GM19238 (cell line): ENCODE measurements around the gene ZSCAN5A.
"Not testable (repeated sequence)": the region's sequence is repeated elsewhere in the genome, so short reads cannot be mapped to it uniquely, and the experiment has no call there.

ENCODE experiments used
- DNase-seq: peaks from one replicate; pipeline ENCODE4 v3.0.0; 2011; ENCODE audit warnings: low spot score; ENCODE audit not compliant: insufficient read length

Gene ZSCAN5A

DNA sequence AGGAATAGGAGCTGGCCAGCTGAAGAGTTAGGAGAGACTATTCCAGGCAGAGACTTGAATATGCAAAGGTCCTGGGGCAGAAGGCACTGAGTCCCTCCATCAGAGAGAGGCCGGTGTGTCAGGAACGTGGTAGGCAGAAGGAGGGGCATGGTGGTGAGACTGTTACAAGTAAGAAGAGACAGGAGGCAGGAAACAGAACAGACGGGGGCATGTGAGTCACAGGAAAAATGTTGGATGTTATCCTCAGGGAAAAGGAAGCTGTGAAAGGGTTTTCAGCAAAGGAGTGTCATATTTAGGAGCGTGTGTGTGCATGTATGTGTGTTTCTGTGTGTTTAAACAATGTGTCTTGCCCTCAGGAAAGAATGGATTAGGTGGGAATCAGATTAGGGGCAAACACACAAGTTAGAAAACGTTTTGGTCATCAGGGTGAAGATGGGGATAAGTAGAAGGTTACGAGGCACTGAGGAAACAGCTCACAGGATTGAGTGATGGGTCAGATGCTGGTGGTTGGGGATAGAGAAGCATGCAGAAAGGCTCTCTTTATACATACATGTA, 41.0 kb downstream of the ZSCAN5A start:
- DNase-seq, result no peak

- DNase-seq, result no peak
Measured at GRCh38 chr19:56272161-56272798, 42.4 kb downstream of the ZSCAN5A start, which contains the start of gene EDDM13. EDDM13 (plus strand) TSS chr19:56272748; CDS start chr19:56272835, 87 bp downstream.

DNA sequence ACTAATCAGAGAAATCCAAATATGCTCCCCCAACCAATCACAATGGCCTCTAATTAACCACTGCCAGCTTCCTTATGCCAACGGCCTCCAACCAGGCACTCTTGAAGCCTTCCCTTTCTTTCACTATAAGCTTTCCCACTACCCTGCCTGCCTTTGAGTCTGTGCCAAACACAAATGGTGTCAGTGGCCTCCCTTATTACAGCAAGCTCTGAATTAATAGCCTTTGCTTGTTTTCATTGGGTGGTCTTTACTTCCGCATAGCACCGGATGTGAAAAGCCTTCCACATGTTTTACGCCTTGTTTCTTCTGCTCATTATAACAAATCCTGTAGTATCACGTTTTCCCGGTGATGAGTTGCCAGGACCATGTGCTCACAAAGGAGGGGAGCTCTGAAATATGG, 43.5 kb downstream of the ZSCAN5A start:
- DNase-seq, result no peak

DNA sequence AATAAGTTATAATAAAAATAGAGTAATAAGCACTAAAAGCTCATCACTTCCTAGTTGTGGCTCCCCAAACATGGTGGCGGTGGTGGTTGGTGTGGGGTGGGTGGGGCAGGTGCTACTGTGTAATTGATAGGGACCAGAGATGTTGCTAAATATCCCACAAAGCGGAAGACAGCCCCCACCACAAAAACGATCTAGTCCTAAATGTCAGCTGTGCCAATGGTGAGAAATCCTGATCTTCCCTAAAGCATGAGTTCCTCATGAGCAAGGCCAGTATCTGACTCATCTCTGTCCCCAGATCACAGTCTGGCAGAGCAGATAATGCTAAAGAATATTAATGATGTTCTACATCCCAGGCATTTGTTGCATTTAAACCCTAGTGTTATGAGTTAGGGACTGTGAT, 44.0 kb downstream of the ZSCAN5A start:
- no peak for DNase-seq

GRCh38 chr19:56269348-56269747, 45.3 kb downstream of the ZSCAN5A start:
- no peak for DNase-seq

- DNase-seq, result no peak
Measured at GRCh38 chr19:56266051-56266450, 48.6 kb downstream of the ZSCAN5A start.

DNA sequence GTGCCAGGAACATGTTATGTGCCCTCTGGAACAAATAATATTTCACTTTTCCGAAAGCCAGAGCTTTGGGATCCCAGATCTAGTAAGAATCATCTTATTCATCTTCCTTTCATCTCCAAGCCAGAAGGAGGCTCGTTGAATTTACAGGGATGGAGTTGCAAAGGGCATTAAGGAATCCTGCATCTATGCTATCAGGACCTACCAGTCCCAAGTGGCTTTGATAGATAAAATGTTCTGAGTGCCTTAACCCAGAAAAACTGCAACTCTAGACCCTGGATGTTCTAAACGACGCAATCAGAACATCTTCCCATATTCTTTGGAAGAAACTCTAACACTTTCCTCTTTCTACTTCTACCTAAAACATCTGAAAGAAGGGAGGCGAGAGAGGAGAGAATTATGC, 51.3 kb downstream of the ZSCAN5A start:
- DNase-seq, result no peak

- DNase-seq, result not testable (repeated sequence)
Measured at GRCh38 chr19:56261932-56262331, 52.7 kb downstream of the ZSCAN5A start.

GRCh38 chr19:56261145-56261544, 53.5 kb downstream of the ZSCAN5A start:
- DNase-seq, result no peak

DNA sequence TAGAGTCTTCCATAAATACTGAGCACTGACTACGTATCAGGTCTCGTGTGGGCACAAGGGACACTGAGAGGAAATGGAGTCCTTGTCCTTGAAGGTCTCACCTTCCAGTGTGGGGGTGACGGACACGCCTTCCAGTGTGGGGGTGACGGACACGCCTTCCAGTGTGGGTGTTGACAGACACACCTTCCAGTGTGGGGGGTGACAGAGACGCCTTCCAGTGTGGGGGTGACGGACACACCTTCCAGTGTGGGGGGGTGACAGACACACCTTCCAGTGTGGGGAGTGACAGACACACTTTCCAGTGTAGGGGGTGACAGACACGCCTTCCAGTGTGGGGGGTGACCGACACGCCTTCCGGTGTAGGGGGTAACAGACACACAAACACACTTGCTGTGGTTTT, 56.4 kb downstream of the ZSCAN5A start:
- DNase-seq, result no peak

GRCh38 chr19:56253737-56254136, 60.9 kb downstream of the ZSCAN5A start:
- DNase-seq, result peak; percentile 10

GRCh38 chr19:56252699-56253422, 61.8 kb downstream of the ZSCAN5A start:
- peak; percentile 53 for DNase-seq

DNA sequence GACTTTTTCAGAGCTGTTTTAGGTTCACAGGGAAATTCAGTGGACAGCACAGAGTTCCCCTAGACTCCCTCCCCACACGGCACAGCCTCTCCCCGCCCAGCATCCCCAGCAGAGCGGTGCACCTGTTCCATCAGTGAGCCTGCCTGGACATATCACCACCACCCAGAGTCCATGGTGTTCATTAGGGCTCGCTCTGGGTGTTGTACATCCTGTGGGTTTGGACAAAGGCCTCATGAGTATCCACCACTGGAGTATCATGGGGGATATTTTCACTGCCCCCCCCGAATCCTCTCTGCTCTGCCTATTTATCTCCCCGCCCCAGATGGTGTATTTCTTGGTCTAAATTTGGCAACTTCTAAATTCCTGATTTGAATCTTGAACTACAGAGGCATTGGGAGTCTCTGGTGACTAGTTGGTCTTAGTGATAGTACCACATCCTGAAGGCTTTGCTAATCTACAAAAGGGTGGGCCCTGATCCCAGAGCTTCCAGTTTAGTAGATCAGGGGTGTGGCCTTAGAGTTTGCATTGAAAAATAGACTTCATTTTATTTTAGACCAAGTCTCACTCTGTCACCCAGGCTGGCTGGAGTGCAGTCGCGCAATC, 65.8 kb downstream of the ZSCAN5A start:
- not testable (repeated sequence) for DNase-seq

DNA sequence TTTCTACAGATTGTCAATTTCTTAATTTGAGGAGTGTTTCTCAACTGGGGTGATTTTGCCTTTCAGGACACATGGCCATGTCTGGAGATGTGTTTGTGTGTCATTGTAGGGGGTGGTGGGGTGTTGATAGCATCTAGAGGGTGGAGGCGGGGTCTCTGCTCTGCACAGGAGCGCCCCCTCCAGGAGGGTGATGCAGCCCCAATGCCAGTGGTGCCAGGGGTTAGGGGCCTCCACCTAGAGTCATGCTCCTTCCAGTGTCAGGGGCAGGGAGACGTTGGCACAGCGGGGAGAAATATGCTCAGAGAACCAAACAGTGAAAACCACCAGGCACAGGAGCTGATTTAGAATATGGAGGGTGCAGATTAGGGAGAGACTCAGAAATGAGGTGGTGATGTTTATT, 68.9 kb downstream of the ZSCAN5A start:
- not testable (repeated sequence) for DNase-seq

- DNase-seq, result no peak
Measured at GRCh38 chr19:56245121-56245740, 69.4 kb downstream of the ZSCAN5A start.

DNA sequence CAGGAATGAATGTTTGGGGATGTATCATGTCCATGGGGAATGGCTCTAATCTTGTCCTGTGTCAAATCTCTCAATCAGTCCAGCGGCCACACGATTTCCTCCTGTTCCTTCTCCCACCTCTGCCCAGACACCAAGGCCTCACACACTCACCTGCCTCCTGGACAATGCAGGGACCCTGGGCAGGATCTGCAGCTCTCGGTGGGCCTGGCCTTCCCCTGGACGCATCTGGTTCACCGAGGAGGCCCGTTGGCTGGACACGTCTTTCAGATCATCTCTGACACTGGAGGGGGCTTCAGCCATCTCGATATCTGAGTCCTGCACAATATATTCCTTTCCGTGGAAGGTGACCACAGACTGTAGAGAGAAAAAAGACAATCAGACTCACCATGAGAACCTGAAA, 91.2 kb downstream of the ZSCAN5A start:
- DNase-seq, result no peak

- no peak for DNase-seq
Measured at GRCh38 chr19:56222901-56223300, 91.7 kb downstream of the ZSCAN5A start.

DNA sequence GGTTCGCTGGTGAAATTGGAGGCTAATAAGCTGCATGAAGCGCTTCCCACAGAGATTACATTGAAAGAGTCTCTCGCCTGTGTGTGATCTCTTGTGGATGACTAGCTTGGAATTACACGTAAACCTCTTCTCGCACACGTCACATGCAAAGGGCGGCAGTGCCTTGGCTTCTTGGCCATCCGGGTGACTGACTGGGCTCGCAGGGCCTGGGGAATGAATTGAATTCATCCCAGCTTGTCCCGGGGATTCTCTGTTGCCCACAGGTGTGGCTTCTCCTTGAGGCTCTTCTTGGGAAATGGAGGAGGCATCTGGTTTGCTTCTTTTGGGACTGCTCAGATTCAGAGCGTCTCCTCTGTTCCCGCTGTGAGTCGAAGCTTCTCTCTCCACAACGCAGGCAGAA, 92.8 kb downstream of the ZSCAN5A start:
- no peak for DNase-seq

DNA sequence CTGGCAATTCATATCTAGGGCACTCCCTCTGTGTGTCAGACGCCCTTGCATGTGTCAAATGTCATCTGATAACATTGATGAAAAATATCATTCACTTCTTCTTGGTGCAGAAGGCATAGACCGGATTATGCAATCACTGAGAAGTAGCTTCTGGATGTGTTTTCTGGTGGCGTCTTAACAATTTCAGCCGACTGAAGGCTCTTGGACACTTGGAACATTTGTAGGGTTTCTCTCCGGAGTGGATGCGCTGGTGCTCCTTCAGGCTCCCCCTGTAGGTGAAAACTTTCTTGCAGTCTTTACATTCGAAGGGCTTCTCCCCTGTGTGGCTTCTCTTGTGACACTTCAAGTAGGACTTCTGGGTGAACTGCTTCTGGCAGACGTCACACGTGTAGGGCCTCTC, 93.2 kb downstream of the ZSCAN5A start:
- not testable (repeated sequence) for DNase-seq

GRCh38 chr19:56218961-56219360, 95.7 kb downstream of the ZSCAN5A start:
- no peak for DNase-seq

DNA sequence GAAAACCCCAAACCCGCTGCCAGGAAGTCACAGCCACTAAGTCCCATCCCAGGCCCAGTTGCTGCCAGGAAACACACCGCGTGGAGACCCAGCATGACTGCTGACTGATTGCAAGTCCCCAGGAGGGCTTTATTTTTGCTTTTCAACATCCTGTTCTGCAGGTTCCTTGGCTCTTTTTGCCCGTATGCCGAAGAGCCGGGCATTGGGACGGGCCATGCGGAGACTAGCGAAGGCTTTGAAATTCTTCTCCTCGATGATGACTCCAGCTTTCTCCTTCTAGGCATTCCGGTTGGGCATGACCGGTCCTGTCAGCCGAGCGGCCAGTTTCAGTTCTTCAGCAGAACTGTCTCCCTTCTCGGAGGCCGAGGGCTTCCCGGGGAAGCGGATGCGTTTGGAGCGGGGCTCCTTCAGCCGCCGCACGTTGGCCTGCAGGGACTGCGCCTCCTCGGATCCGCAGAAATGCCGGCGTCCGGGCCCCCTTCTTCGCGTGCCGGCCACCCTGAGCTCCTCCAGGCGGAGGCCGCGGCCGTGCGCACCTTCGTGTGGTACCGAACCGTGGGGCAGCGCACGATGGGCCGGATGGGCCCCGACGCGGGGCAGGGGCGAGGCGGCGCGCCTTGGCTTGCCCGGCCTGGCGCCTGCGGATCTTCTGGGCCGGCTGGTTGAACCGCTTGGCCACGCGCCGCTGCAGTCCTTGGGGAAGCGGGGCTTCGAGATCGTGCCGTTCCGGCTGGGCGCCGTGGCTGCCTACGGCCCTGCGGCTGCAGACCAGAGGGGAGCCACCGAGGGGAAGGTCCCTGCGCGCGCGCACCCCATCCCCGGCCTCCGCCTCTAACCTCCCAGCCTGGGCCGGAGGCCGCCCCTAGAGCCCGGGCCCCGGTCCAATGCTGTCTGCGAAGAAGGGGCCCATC, 97.3 kb downstream of the ZSCAN5A start:
- DNase-seq, result no peak
